Measurements from ENCODE around the gene BTBD2. TPM values are rescaled to one million over a fixed set of nuclear protein-coding genes. Genes with fewer than 3 reads are reported as not detected.
A peak's percentile ranks its signal among the peaks of the same experiment; 100 is the strongest.
"Not testable (repeated sequence)": the region's sequence is repeated elsewhere in the genome, so short reads cannot be mapped to it uniquely, and the experiment has no call there.

BTBD2 gene
- total RNA-seq, 1 donor from 2014 or later = 61.4 TPM

DNA sequence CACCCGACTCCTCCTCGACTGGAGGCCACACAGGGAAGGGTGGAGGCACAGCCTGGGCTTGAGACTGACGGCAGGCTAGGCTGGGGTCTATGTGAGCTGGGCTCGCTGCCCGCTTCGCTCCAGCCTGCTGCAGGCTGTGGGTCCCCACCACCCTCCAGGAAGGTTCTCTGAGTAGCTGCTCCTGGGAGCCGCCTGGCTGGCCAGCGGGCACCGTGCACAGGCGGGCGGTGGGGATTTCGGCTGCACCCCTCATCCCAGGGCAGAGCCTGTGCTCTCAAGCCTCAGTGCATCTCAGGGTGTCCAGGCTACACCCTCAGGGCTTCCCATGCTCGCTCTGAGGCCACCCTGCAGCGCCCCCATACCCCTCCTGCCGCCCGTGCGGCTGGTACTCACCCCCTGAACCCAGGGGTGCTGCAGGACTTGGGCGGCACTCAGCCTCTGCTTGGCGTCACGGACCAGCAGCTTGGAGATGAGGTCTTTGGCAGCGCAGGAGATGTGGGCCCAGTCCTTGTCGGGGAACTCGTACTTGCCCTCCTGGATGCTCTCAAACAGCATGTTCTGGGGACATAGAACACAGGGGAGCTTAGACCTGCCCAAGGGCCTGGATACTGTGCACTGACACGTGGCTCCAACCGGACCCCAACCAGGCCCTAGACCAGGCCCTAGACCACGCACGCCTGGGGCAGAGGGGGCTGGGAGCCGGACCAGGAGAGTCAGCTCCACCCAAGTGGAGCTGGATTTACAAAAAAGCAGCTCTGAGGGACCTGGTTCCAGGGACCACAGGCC lies 25.3 kb upstream of the BTBD2 start:
- no peak for DNase-seq (ENCODE audit: low spot score)

DNA sequence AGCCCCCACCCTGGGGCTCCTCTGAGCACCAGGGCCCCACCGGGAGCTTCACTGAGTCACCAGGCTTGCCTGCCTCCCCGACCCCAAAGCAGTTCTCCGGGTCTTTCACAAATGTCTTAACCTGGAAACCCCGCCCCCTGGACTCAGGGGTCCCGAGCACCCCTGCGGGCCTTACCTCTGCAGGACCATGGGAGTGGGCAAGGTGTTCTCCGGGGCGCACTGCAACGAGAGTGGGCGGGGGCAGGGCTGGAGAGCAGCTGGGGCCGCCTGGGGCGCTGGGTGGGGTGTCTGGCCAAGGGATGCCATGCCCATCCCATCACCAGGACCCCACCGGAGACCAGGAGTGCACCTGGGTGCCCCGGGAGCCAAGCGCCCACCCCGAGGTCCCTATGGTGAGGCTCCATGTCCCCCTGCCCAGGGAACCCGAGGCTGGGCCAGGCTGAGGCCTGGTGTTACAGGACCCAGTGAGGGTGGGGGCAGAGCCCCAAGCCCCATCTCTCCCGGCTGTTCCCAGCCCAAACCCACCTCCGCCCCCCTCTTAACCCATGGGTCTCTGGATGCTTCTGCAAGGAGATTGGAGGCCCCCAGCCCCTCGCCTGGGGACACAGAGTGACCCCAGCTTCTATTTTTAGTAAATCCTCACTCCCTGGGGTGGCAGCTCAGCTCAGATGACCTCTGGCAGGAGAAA lies 24.6 kb upstream of the BTBD2 start:
- DNase-seq (ENCODE audit: low spot score) = no peak

DNA sequence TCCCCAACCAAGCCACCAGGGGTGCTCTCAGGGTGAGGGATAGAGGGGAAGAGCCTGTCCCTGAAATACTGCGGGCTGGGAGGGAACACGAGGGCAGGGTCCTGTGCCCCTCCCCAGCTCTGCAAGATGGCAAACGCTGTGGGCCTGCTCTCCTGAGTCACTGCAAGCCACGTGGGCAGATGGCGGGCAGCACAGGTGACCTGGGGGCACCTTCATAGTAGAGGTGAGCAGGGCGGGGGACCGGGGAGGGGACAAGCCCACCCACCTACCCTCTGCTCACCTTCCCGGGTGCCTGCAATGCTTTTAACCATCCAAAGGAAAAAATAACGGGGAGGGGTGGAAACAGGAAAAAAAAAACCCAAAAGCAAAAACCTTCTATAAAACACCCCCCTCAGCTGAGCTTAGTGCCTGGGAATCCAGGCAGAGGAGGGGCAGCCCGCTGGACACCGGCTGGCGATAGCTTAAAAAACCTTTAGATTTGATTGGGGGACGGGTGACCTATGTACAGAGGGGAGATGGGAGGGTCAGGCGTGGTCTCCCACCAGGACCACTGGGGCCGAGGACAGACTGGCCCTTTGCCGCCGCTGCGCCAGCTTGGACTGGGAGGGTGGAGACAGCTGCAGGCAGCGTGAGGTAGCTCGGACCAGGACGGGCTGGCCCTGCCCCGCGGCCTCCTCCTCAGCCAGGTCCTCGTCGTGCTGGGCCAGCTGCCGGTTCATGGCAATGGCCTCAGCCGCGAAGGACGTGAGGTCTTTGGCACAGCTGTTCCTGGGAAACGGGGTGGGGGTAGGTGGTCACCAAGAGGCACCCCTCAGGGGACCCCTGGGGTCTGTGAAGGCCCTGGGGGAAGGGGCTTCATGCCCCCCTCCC lies 23.8 kb upstream of the BTBD2 start:
- DNase-seq (ENCODE audit: low spot score) = no peak

DNA sequence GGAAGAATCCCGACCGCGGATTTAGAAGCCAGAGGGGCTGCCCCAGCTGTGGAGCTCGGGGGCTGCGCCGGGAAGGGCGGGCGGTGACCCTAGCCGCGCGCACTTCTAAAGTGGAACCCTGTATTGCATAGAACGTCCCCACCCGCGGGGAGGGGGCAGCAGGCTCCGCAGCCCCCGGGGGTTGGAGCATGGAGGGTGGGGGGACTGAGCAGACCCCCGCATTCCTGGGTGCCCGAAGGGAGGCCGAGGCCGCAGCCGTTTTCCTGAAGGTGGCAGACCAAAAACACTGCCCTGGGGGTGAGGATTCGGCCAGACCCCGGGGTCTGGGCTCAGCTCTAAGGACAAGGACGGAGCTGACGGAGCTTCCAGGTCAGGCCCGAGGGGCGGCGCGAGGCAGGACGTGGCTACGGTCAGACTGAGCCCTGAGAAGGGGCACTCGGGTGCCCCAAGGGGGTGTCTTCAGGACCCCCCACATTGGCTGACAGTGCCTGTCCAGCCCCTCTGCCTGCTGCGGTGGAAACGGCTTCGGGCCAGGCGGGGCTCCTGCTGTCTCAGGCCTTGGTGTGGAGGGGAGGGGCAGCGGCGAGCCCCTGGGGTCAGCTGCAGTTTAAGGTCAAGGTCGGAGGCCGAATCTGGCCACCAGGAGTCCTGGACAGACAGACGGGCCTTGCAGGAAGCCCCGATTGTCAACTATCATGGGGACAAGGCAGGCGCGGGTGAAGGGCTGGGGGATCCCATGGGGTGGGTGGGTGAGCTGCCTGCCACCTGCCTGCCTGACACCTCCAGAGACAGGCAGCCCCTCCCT lies 23.0 kb upstream of the BTBD2 start:
- DNase-seq (ENCODE audit: low spot score) = no peak

DNA sequence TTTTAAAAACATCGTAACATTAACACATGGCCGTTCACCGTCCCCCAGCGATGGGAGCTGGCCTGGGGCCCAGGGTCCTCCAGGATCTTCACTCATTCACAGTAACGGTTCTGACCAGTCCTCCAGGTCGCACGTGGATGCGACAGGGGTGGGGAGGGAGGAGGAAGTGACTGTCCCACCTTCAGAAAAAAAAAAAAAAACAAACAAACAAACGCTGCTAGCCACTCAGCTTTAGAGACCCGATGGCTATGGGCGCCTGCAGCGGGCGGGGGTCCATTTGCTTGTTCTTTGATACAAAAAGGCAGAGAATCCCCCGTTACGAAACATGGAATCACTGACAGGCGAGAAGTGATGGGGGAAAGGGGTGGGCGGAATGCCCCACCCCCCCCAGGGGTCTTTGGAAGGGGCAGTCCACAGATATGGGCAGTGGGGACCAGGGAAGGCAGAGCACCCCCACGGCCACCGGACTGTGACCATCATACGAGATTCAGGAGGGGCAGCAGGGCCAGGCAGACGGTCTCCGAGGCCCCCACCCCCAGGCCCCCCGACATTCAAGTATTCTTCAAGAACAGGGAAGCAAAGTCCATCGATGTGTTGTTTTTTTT lies 22.2 kb upstream of the BTBD2 start:
- no peak for DNase-seq (ENCODE audit: low spot score)

DNA sequence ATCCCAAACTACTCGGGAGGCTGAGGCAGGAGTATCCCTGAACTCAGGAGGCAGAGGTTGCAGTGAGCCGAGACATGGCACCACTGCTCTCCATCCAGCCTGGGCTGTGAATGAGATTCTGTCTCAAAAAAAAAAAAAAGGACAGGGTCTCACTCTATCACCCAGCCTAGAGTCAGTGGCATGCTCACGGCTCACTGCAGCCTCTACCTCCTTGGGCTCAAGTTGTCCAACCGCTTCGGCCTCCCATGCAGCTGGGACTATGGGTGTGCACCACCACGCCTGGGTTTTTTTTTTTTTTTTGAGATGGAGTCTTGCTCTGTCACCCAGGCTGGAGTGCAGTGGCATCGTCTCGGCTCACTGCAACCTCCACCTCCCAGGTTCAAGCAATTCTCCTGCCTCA lies 20.9 kb upstream of the BTBD2 start:
- no peak for DNase-seq (ENCODE audit: low spot score)

DNA sequence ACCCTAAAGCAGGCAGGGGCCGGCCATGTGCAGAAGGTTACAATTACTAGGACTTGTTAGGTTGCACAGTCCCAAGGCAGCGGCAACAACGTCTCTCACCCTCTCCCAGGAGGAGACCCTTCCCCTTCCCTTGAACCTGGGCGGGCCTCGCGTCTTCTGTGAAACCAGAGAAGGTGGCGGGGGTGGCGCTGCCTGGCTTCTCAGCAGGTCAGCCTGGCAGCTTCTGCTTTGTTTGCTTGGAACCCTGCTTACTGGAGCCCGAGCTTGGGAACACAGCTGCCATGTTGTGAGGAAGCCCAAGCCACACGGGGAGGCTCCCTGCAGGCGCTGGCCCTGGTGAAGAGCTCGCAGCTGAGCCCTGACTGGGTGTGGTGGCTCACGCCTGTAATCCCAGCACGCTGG lies 20.1 kb upstream of the BTBD2 start:
- DNase-seq (ENCODE audit: low spot score) = no peak

DNA sequence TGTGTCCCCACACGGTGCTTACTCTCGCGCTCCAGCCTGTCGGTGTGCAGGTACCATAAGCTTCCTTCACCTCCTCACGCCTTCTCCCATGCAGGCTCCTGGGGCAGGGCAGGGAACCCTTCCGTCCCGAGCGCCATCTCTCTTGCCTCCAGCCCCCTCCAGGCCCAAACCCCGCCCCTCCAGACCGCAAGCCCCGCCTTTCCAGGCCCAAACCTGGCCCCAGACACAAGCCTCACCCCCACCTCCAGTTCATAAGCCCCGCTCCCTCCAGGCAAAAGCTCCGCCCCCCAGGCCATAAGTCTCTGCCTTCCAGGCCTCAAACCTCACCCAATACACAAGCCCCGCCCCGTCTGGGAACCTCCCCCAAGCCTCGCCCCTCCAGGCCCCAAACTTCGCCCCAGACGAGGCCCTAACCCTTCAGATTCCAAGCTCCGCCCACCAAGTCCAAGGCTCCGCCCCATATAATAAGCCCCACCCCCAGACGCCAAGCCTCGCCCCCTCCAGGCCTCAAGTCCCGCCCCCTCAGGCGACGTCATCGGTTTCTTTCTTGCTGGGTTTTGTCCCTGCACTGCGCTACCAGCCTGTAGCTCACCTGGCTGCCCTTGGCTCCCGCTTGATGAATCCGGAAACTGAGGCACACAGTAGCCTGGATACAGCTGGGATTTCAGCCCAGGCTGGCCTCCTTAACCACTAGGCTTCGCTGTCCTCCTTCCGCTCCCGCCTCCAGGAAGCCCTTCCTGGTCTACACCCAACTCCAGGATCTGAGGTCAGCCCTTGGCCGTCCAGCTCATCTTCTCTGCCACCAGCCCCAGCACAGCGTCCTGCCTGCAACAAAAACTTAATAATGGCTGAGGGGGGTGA lies 19.4 kb upstream of the BTBD2 start:
- DNase-seq (ENCODE audit: low spot score) = no peak

DNA sequence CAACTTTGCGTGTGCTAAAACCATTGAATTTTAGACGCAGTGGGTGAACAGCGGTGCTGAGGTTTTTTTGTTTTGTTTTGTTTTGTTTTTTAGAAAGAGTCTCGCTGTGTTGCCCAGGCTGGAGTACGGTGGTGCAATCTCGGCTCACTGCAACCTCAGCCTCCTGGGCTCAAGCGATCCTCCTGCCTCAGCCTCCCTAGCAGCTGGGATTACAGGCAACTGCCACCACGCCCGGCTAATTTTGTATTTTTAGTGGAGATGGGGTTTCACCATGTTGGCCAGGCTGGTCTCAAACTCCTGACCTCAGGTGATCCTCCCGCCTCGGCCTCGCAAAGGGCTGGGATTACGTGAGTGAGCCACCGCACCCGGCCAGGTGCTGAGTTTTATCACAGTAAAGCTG lies 18.7 kb upstream of the BTBD2 start:
- DNase-seq (ENCODE audit: low spot score) = not testable (repeated sequence)

DNA sequence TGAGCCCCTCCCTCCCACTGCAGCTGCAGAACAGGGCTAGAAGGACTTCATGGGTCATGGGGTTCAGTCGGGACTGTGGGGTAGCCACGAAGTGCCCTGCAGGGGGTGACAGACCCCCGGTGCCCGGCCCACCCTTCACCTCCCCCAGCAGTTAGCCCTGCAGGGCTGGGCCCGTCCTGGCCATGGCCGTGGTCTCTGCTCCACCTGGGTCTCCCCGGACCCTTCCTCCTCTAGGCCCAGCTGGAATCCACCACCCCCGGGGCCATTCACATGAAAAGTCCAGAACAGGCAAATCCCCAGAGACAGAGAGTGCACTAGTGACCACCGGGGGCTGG lies 18.3 kb upstream of the BTBD2 start:
- no peak for DNase-seq (ENCODE audit: low spot score)

DNA sequence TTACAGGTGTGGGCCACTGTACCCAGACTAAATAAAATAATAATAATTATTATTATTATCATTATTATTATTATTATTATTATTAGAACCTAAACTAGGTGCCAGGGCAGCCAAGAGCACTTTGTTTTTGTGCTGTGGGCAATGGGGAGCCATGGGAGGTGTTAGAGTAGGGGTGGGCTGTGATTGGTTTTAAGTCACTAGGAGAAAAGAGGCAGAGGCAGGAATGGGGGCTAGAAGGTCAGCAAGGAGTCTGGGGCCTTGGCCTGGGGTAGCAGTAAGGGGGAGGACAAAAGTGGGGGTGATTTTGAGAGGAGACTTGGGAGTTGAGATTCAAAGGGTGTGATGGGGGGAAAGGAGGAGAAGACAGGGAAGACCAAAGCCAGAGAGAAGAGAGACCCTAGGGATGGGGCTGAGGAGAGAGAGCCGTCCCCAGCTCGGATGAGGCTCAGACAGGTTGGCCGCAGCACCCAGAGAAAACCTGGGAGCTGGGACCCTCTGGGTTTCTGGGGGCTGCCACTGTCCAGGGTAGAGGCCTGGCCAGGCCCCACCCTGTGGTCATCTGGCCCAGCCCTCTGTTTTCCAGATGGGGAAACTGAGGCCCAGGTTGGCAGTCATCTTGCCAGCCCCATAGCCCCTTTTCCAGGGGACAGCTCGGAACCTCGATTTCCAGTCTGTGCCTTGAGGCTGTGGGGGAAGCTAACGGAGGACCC lies 17.8 kb upstream of the BTBD2 start:
- DNase-seq (ENCODE audit: low spot score) = no peak

DNA sequence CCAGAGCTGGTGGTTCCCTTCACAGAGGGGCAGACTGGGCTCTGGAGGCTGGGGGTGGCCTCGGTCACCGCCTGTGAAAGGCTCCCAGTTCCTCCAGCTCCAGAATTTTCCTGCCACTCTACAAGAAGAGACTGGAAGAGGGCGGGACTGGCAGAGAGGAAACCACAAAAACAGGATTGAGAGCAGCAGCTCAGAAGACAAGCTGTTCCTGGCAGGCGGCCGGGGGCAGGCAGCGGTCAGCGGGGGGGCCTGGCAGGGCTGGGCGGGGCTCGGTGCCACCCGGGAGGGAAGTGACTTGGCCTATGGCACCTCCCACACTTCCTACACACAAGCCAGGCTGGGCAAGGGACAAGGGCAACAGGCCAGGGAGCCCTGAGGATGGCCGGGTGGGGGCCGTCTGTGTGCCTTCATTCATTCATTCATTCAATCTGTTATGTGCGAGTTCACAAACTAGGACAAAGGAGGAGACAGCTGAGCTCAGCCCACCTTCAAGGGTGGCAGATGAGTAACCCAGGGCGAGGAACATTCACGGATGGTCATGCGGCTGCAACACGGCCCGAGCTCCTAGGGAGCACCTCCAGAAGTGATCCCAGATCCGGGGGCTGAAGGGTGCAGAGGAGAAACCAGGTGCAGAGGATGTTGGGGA lies 16.9 kb upstream of the BTBD2 start:
- DNase-seq (ENCODE audit: low spot score) = peak; percentile 98

DNA sequence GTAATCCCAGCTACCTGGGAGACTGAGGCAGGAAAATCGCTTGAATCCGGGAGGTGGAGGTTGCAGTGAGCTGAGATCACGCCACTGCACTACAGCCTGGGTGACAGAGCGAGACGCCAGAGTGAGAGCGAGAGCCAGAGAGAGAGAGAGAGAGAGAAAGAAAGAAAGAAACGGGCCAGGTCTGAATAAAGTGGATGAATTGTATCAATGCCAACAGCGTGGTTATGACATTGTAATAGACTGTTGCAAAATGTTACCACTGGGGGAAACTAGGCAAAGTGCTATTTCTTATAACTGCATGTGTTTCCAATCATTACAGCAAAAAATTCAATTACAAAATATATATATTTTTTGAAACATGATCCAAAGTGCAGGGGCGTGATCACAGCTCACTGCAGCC lies 11.8 kb upstream of the BTBD2 start:
- DNase-seq (ENCODE audit: low spot score) = no peak

DNA sequence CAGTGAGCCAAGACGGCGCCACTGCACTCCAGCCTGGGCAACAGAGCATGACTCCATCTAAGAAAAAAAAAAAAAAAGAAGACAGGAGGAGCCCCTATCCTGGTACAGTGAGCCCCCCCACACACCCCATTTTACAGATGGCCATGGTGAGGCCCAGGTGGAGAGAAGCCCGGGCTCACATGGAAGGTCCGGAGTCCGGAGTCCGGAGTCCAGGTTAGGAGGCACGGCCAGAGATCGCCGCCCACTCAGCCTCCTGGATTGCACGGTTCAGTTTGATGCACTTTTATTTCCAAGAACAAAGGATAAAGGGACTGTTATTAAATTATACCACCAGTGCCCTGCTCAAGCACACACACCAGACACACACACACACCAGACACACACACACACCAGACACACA lies 11.3 kb upstream of the BTBD2 start:
- DNase-seq (ENCODE audit: low spot score) = no peak

DNA sequence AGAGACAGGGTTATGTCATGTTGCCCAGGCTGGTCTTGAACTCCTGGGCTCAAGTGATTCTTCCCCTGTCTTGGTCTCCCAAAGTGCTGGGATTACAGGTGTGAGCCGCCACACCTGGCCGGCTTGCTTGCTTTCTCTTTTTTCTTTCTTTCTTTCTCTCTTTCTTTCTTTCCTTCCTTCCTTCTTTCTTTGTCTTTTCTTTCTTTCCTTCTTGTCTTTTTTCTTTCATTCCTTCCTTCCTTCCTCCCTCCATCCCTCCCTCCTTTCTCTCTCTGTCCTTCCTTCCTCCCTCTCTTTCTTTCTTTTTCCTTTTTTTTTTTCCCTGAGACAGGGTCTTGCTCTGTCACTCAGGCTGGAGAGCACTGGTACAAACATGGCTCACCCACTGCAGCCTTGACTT lies 6.8 kb upstream of the BTBD2 start:
- no peak for DNase-seq (ENCODE audit: low spot score)

DNA sequence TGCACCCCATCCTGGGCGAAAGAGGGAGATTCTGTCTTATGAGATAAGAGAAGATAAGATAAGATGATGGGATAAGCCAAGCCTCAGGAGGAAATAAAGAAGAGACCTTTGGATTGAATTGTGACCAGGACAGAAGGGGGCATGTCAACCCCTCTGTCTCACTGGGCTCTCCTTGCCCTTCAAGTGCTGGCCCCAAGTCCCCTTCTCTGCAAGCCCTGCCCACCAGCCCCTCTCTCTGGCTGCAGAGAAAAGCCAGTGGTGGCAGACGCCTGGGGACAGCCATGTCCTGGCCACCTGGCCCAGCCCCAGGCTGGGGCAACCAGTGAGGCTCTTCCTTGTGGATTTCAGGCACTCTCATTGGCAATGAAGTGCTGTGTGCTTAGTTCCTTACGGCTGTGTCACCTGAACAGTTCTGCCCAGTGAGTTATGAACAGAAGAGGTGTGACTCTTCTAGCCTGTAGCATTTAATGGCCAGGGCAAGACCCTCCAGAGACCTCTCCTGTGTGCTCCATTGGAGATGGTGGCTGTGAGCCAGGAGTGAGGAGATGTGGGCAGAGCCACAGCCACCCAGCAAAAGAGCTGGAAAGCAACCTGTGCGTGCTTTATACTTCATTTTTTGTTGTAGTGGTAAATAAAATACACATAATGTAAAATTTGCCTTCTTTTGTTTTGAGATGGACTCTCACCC lies 6.1 kb upstream of the BTBD2 start:
- no peak for DNase-seq (ENCODE audit: low spot score)

DNA sequence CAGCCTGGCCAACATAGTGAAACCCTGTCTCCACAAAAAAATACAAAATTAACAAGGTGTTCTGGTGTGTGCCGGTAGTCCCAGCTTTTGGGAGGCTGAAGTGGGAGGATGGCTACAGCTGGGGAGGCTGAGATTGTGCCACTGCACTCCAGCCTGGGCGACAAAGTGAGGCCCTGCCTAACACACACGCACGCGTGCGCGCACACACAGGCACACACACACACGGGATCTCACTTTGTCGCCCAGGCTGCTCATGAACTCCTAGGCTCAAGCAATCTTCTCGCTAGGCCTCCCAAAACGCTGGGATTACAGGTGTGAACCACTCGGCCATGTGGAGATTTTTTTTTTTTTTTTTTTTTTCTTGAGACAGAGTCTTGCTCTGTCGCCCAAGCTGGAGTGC lies 3.2 kb upstream of the BTBD2 start:
- no peak for DNase-seq (ENCODE audit: low spot score)
